ENCODE measurements around the gene DLK1. TPM values are rescaled to one million over a fixed set of nuclear protein-coding genes. Genes with fewer than 3 reads are reported as not detected.

Gene DLK1
- total and polyA plus RNA-seq, 2 of the 4 experiments (the other 2 are of a cell fraction): under 0.01 to 0.07 TPM

GRCh38 chr14:100787659-100788058 is 61.0 kb downstream of the DLK1 start:
- BruUV-seq (replicated peaks): no TSS peak
- H3K4ac ChIP-seq (ENCODE audit: low read depth, low read length): no peak overlapping the region
- H3K9me1 ChIP-seq (ENCODE audit: insufficient read depth, low read length): no peaks in the 10 kb centered on the region
- ATAC-seq (ENCODE audit: low read depth) (no peak), DNase-seq (no peak)
- no peak for TF ChIP-seq MAFK (IDR thresholded peaks at IDR 0.05; ENCODE audit: low read depth, low read length)
- no peak for TF ChIP-seq FOS (IDR thresholded peaks at IDR 0.05; ENCODE audit: low read depth, low read length)
- no peak for TF ChIP-seq USF2 (IDR thresholded peaks at IDR 0.05; ENCODE audit: low read depth, low read length)
- TF ChIP-seq RAD21 (IDR thresholded peaks at IDR 0.05; ENCODE audit: low read length): no peak
- no peak for TF ChIP-seq SMC3 (IDR thresholded peaks at IDR 0.05; ENCODE audit: low read depth, low read length)
- TF ChIP-seq RCOR1 (IDR thresholded peaks at IDR 0.05; ENCODE audit: insufficient replicate concordance, low read length): no peak
- TF ChIP-seq, protein P1, sequence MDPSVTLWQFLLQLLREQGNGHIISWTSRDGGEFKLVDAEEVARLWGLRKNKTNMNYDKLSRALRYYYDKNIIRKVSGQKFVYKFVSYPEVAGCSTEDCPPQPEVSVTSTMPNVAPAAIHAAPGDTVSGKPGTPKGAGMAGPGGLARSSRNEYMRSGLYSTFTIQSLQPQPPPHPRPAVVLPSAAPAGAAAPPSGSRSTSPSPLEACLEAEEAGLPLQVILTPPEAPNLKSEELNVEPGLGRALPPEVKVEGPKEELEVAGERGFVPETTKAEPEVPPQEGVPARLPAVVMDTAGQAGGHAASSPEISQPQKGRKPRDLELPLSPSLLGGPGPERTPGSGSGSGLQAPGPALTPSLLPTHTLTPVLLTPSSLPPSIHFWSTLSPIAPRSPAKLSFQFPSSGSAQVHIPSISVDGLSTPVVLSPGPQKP (IDR thresholded peaks at IDR 0.05; ENCODE audit: borderline replicate concordance, low read depth, low read length): no peak
- no peak for TF ChIP-seq BHLHE40 (IDR thresholded peaks at IDR 0.05; ENCODE audit: low read depth, low read length)
- TF ChIP-seq CEBPB (IDR thresholded peaks at IDR 0.05; ENCODE audit: low read depth, low read length): no peak
- TF ChIP-seq NFE2L2 (IDR thresholded peaks at IDR 0.05; ENCODE audit: low read depth, low read length): no peak
- no peak for TF ChIP-seq CHD1 (IDR thresholded peaks at IDR 0.05; ENCODE audit: low read depth, low read length)
- no peak for TF ChIP-seq MAZ (IDR thresholded peaks at IDR 0.05; ENCODE audit: borderline replicate concordance, low read depth, low read length)
- TF ChIP-seq, protein P2, sequence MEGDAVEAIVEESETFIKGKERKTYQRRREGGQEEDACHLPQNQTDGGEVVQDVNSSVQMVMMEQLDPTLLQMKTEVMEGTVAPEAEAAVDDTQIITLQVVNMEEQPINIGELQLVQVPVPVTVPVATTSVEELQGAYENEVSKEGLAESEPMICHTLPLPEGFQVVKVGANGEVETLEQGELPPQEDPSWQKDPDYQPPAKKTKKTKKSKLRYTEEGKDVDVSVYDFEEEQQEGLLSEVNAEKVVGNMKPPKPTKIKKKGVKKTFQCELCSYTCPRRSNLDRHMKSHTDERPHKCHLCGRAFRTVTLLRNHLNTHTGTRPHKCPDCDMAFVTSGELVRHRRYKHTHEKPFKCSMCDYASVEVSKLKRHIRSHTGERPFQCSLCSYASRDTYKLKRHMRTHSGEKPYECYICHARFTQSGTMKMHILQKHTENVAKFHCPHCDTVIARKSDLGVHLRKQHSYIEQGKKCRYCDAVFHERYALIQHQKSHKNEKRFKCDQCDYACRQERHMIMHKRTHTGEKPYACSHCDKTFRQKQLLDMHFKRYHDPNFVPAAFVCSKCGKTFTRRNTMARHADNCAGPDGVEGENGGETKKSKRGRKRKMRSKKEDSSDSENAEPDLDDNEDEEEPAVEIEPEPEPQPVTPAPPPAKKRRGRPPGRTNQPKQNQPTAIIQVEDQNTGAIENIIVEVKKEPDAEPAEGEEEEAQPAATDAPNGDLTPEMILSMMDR (conservative IDR thresholded peaks at IDR 0.05; ENCODE audit: low read depth, low read length): no peak
- no peak for TF ChIP-seq MXI1 (IDR thresholded peaks at IDR 0.05; ENCODE audit: borderline replicate concordance, low read depth, low read length)
- TF ChIP-seq POLR2A (IDR thresholded peaks at IDR 0.05; ENCODE audit: low read depth, low read length): no peak
- no peak for TF ChIP-seq RFX5 (IDR thresholded peaks at IDR 0.05; ENCODE audit: low read depth, low read length)
- in situ Hi-C loops (cut with MboI; ENCODE audit: low sequenced_read_pairs): no loop called here
- H2AK5ac ChIP-seq (ENCODE audit: low read depth, low read length): no peak overlapping the region
- no peaks in the 10 kb centered on the region for H4K20me1 ChIP-seq (ENCODE audit: insufficient read depth, low read length)
- no peak overlapping the region for H2AFZ ChIP-seq (replicated peaks; ENCODE audit: low read length, poor library complexity)
- WGBS, 2 experiments (ENCODE audit: extremely low coverage in 2 of 2, insufficient read length in 1 of 2): 81% methylated on average over 8 of the region's 14 CpGs; no CpG with 5 or more reads in 1 of the 2 experiments
- H2BK20ac ChIP-seq (ENCODE audit: low read depth, low read length): no peak overlapping the region
- POLR2A ChIA-PET (ENCODE audit: unreplicated experiment): no interaction called here
- H4K91ac ChIP-seq (ENCODE audit: insufficient read depth, low read depth, low read length): no peak overlapping the region
- no peak overlapping the region for H4K8ac ChIP-seq (ENCODE audit: low read depth in 2 of 2, low read length in 2 of 2)
- intact Hi-C loops (cut with micrococcal nuclease): no loop called here
- H3K27ac ChIP-seq (ENCODE audit: insufficient read depth, low read length): no peak overlapping the region
- no peaks in the 10 kb centered on the region for H3K4me1 ChIP-seq (ENCODE audit: control insufficient read depth, insufficient read depth, low read length)
- no peak overlapping the region for H3K4me3 ChIP-seq (ENCODE audit: insufficient read depth, low read depth, low read length)
- no peak overlapping the region for H3K14ac ChIP-seq (replicated peaks; ENCODE audit: low read depth, low read length)
- H3K23ac ChIP-seq (ENCODE audit: low read depth, low read length): no peak overlapping the region
- H2BK120ac ChIP-seq (ENCODE audit: low read depth, low read length): no peak overlapping the region
- H4K5ac ChIP-seq (ENCODE audit: low read depth, low read length): no peak overlapping the region
- no peaks in the 10 kb centered on the region for H3K79me1 ChIP-seq (ENCODE audit: low read depth in 1 of 2, low read length in 2 of 2)
- H3K9ac ChIP-seq (ENCODE audit: low read depth, low read length): no peak overlapping the region
- no peaks in the 10 kb centered on the region for H3K36me3 ChIP-seq (ENCODE audit: control insufficient read depth, insufficient read depth, low read length)
- H3K9me3 ChIP-seq (ENCODE audit: control insufficient read depth, insufficient read depth, low read length): no peaks in the 10 kb centered on the region
- no peak overlapping the region for H3K18ac ChIP-seq (ENCODE audit: low read depth, low read length)
- no peak overlapping the region for H3K4me2 ChIP-seq (ENCODE audit: low read depth, low read length)
- no peak overlapping the region for H2AK9ac ChIP-seq (replicated peaks; ENCODE audit: low read depth, low read length, poor library complexity)
- H3K27me3 ChIP-seq (ENCODE audit: control insufficient read depth, insufficient read depth, low read length): peaks cover 45% of the 10 kb centered on the region
- no peak overlapping the region for H2BK15ac ChIP-seq (ENCODE audit: low read depth, low read length)
- no peak overlapping the region for H3K56ac ChIP-seq (ENCODE audit: extremely low read depth, insufficient read depth, low read length)
- dilution Hi-C loops (cut with HindIII; ENCODE audit: low sequenced_read_pairs, unreplicated experiment): no loop called here
- H2BK5ac ChIP-seq (ENCODE audit: low read depth, low read length, poor library complexity, severe bottlenecking): no peak overlapping the region
- CTCF ChIA-PET: no interaction called here
